Inferior parietal cortex (tissue), 1 donor: ENCODE results near the gene ARPC2.
"Not testable (repeated sequence)": the region's sequence is repeated elsewhere in the genome, so short reads cannot be mapped to it uniquely, and the experiment has no call there.

Experiments used
- DNase-seq: peaks from one replicate; pipeline ENCODE4 v3.0.0-alpha.2; 2016; ENCODE audit errors: extremely low spot score

Gene ARPC2

GRCh38 chr2:218216674-218217359 is at the start of gene ARPC2:
TSS of gene ARPC2 (plus strand) at chr2:218217189. CDS start at chr2:218217471, 282 bp downstream.
- peak; percentile 95 for DNase-seq

GRCh38 chr2:218168016-218168415 is 49.0 kb upstream of the ARPC2 start:
- DNase-seq: no peak

- DNase-seq: peak; percentile 29
Measured at GRCh38 chr2:218168635-218169462, 48.1 kb upstream of the ARPC2 start.

- DNase-seq: no peak
Measured at GRCh38 chr2:218169757-218170546, 47.0 kb upstream of the ARPC2 start.

GRCh38 chr2:218171744-218172143 is 45.2 kb upstream of the ARPC2 start:
- DNase-seq: not testable (repeated sequence)

GRCh38 chr2:218172845-218173244 is 44.1 kb upstream of the ARPC2 start:
- no peak for DNase-seq

GRCh38 chr2:218179782-218180181 is 37.2 kb upstream of the ARPC2 start:
- DNase-seq: no peak

- no peak for DNase-seq
Measured at GRCh38 chr2:218180467-218181114, 36.4 kb upstream of the ARPC2 start.

GRCh38 chr2:218184331-218184730 is 32.7 kb upstream of the ARPC2 start:
- no peak for DNase-seq

- DNase-seq: peak; percentile 61
Measured at GRCh38 chr2:218186355-218186766, 30.6 kb upstream of the ARPC2 start.

- no peak for DNase-seq
Measured at GRCh38 chr2:218186876-218187275, 30.1 kb upstream of the ARPC2 start.

GRCh38 chr2:218187296-218188015 is 29.5 kb upstream of the ARPC2 start:
- DNase-seq: no peak

- DNase-seq: no peak
Measured at GRCh38 chr2:218188528-218188927, 28.5 kb upstream of the ARPC2 start.

- no peak for DNase-seq
Measured at GRCh38 chr2:218192902-218193430, 24.0 kb upstream of the ARPC2 start.

GRCh38 chr2:218193701-218194100 is 23.3 kb upstream of the ARPC2 start:
- DNase-seq: no peak

- no peak for DNase-seq
Measured at GRCh38 chr2:218194880-218195279, 22.1 kb upstream of the ARPC2 start.

- DNase-seq: no peak
Measured at GRCh38 chr2:218196974-218197373, 20.0 kb upstream of the ARPC2 start.

- no peak for DNase-seq
Measured at GRCh38 chr2:218202266-218202665, 14.7 kb upstream of the ARPC2 start.

- DNase-seq: no peak
Measured at GRCh38 chr2:218209078-218209477, 7.9 kb upstream of the ARPC2 start.

GRCh38 chr2:218214116-218214515 is 2.9 kb upstream of the ARPC2 start:
- DNase-seq: no peak

- DNase-seq: no peak
Measured at GRCh38 chr2:218216336-218216673, 684 bp upstream of the ARPC2 start.
